GM18502 (cell line): Measurements from ENCODE around the gene ELK4.

Experiments used
- ATAC-seq: cut with Tn5 transposase; IDR thresholded peaks from one replicate; pipeline ENCODE4 v1.9.1; 2021; ENCODE audit warnings: mild to moderate bottlenecking; ENCODE audit not compliant: unreplicated experiment, poor library complexity

The ELK4 gene

DNA sequence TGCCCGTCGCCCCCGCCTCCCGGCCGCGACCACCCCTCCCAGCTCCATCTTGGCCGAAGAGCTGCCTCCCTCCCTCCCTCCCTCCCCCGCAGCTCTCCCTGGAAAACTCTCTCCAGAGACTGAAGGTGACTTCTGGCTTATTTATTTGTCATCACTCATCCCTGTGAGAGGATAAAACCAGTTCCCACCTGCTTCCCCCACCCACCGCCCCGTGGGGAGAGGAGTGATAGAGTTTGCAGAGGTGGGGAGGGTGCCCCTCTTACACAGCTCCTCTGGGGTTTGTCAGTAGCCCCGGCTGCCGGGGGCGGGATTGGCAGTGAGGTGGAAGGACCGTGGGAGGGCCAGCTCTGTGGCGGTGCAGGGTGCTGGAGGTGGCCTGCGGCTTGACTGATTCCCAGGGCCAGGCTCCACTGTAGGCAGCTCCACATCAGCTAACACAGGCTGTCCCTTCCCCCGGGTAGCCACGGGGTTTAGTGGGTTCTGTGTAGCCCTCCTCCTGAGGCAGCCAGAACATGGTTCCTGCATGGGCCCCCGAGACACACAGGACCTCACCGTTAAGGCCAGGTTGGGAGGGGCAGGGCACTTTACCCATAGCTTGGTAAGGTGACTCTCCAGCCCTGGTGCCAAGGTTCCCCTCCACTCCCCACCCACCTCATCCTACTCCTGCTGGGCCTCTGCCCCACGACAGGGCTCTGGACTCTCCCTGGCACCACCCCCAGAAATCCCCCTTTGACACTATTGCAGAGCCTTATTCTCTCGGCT lies 62.2 kb downstream of the ELK4 start:
- ATAC-seq, result no peak

GRCh38 chr1:205568469-205569361 lies 63.1 kb downstream of the ELK4 start:
- ATAC-seq, result no peak

DNA sequence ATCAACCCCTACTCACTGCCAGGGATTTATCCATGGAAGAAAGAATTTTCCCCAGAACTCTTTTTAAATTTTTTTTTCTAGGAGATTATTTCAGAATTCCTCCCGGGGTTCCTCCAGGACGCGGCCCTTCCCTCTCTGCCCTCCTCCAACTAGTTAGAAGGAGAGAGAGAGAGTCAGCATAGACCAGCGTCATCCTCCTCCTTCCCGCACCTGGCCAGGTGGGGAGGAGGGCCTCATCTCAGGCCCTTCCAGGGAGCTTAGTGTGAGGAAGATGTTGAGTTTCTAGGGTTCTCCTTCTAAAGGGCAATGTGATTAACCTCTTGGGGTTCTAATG lies 63.7 kb downstream of the ELK4 start:
- no peak for ATAC-seq

DNA sequence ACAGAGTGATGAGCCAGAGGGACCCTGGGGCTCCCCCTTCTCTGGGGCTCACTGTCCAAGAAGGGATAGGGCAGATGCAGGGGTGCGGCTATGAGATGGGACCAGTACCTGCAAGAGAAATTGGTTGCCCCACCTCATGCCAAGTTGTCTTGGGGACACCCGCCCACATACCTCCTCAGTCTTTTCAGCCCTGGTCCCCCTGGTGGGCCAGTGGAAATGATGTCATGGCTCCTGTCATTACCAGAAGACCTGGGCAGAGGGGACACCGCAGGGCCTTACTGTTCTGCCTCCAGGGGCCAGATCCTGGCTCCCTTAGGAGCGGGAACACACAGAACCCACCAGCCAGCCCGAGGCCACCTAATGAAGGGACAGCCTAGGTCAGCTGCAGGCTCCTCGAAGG lies 64.1 kb downstream of the ELK4 start:
- no peak for ATAC-seq

GRCh38 chr1:205565799-205566198 lies 66.0 kb downstream of the ELK4 start:
- ATAC-seq, result no peak

DNA sequence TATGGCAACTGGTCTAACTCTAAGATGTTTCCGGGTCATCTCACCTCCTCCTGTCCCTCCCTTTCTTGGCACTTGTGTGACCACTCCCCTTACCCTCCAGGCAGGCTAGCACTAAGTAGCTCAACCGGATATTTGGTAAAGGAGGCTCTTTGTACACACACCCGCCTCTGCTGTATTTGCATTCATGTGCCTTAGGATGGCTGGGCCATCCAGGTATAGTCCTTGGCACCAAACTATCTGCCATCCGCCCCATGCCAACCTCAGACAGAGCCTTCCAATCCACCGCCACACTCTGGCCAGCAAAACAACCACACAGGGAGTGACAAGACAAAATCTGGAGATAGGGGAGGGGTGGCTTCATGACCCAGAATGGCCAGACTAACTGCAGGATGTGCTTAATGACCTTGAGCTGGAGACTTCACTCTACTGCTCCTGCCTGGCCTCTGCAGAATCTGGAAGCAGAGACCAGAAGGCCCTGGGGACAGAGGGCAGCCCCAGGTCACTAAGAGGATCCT lies 67.8 kb downstream of the ELK4 start:
- no peak for ATAC-seq

GRCh38 chr1:205561501-205562203 lies 70.2 kb downstream of the ELK4 start:
- no peak for ATAC-seq
